Measurements from ENCODE around the gene CAAP1.

DNA sequence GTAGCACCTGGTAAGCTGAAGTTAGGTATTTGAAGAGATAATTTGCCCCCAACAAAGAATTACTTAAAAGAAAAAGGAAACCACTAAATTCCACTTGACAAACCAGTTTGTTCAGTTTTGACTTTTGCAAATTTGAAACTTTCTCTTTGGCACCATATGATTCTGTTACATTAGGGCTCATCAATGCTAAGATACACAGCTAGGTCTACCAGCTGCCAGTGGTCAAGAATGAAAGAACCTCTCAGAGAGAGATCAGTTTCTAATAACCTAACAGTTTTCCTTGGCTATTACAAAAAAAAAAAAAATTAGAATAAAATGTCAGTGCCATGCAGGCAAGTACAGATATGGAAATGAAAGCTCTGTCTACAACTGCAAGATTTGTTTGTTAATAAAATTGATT is 92.3 kb downstream of the CAAP1 start:
- no peak for TF ChIP-seq EP300 (IDR thresholded peaks at IDR 0.05; ENCODE audit: borderline replicate concordance)
- no peak for TF ChIP-seq RAD21 (IDR thresholded peaks at IDR 0.05; ENCODE audit: low read depth)
- TF ChIP-seq TEAD4 (IDR thresholded peaks at IDR 0.05) = no peak
- no peak for TF ChIP-seq CEBPB (IDR thresholded peaks at IDR 0.05)
- TF ChIP-seq NFIC (IDR thresholded peaks at IDR 0.05) = no peak
- TF ChIP-seq YY1 (IDR thresholded peaks at IDR 0.05; ENCODE audit: low read depth) = no peak
- TF ChIP-seq TAF1 (IDR thresholded peaks at IDR 0.05; ENCODE audit: low read depth) = no peak
- TF ChIP-seq, protein P1, sequence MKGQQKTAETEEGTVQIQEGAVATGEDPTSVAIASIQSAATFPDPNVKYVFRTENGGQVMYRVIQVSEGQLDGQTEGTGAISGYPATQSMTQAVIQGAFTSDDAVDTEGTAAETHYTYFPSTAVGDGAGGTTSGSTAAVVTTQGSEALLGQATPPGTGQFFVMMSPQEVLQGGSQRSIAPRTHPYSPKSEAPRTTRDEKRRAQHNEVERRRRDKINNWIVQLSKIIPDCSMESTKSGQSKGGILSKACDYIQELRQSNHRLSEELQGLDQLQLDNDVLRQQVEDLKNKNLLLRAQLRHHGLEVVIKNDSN (IDR thresholded peaks at IDR 0.05) = no peak

All from Ishikawa (cell line).